Activated T-helper 17 cell treated with anti-CD3 and anti-CD28 coated beads, Interleukin-2, amount 50 U/mL, for 72 hours (primary cell): ENCODE measurements around the gene PARVB. TPM values are rescaled to one million over a fixed set of nuclear protein-coding genes. Genes with fewer than 3 reads are reported as not detected.

Experiments used
- ATAC-seq: fragments of 150-1000 bp; cut with Tn5 transposase; replicated peaks from 2 replicates; pipeline ENCODE4 v1.10.0; 2021; ENCODE audit warnings: mild to moderate bottlenecking, moderate library complexity
- H3K27ac Mint-ChIP-seq: one replicate; pipeline ENCODE4 v1.8.0; 2022; ENCODE audit warnings: mixed read lengths
- H3K27me3 Mint-ChIP-seq: one replicate; pipeline ENCODE4 v1.8.0; 2022; ENCODE audit warnings: mixed read lengths
- H3K36me3 Mint-ChIP-seq: one replicate; pipeline ENCODE4 v1.8.0; 2022; ENCODE audit warnings: low read depth, mild to moderate bottlenecking, mixed read lengths
- H3K4me1 Mint-ChIP-seq: one replicate; pipeline ENCODE4 v1.8.0; 2022; ENCODE audit warnings: mixed read lengths
- H3K4me3 Mint-ChIP-seq: one replicate; pipeline ENCODE4 v1.8.0; 2022; ENCODE audit warnings: mild to moderate bottlenecking, mixed read lengths
- H3K9me3 Mint-ChIP-seq: one replicate; pipeline ENCODE4 v1.8.0; 2022; ENCODE audit warnings: mixed read lengths
- total RNA-seq, 2 donors: library from RNA; stranded (reverse); gene quantifications; one replicate each; pipeline ENCODE4 v1.2.3, GENCODE V29; 2022

Gene PARVB
- total RNA-seq, 2 donors from 2014 or later: 50.2 to 66.1 TPM

DNA sequence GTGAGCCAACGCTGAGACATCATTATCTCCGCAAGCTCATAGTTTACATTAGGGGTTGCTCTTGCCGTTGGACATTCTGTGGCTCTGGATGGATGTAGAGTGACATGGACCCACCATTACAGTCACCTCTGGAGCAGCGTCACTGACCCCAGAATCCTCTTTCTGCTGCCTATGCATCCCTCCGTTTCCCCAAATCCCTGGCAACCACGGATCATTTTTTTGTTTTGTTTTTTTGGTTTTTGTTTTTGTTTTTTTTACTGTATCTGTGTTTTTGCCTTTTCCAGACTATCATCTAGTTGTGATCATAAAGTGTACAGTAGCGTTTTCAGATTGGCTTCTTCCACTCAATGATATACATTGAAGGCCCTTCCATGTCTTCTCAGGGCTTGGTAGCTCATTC is 4.0 kb downstream of the PARVB start:
- Mint-ChIP-seq H3K9me3 (no peaks in the 10 kb centered on the region), H3K4me1 (peaks cover 33% of the 10 kb centered on the region), H3K27ac (peak overlapping the region; percentile 74), H3K36me3 (peaks cover 18% of the 10 kb centered on the region), H3K27me3 (no peaks in the 10 kb centered on the region), H3K4me3 (peak overlapping the region; percentile 82)
- ATAC-seq: no peak

DNA sequence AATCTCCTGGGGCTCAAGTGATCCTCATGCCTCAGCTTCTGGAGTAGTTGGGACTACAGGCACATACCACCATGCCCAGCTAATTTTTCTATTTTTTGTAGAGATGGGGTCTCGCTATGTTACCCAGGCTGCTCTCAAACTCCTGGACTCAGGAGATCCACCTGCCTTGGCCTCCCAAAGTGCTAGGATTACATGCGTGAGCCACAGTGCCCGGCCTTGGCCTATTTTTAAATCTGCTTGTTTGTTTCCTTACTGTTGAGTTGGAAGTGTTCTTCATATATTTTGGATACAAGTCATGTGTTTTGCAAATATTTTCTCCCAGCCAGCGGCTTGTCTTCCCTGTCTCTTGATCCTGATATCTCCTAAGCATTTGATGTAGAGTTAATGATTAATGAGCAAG is 5.0 kb downstream of the PARVB start:
- no peak overlapping the region for H3K4me3 Mint-ChIP-seq
- H3K27ac Mint-ChIP-seq: peak overlapping the region; percentile 56
- H3K27me3 Mint-ChIP-seq: no peaks in the 10 kb centered on the region

DNA sequence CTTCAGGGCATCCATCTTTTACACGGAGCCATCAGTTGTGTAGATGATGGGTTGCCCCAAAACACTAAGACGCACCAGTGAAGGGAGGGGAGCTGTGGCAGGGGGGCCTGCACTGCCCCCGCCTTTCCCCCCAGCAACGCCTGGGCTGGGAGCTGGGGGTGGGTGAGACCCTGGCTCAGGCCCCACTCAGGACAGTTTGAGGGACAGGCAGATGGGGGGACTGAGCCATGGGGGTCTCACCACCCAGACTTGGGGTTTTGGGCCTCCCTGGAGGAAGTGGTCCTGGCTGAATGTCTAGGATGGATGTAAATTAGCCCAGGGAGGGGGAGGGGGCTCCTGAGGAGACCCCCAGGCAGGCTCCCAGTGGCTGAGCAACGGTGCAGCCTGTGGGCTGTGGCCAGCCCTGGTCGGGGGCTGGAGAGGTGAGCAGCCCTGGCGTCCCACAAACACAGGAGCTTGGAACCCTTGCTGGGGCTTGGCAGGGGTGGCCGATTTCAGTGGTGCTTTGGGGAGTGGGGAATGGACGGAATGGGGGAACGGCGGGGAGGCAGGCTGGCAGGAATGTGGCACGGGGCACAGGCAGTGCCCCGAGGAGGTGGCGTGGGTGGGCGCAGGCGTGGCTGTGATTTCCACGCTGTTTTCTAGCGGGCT is 6.1 kb downstream of the PARVB start:
- no peaks in the 10 kb centered on the region for H3K9me3 Mint-ChIP-seq
- no peak for ATAC-seq
- peaks cover 18% of the 10 kb centered on the region for H3K36me3 Mint-ChIP-seq
- no peaks in the 10 kb centered on the region for H3K27me3 Mint-ChIP-seq
- H3K4me3 Mint-ChIP-seq: peak overlapping the region; percentile 62
- H3K27ac Mint-ChIP-seq: peak overlapping the region; percentile 85
- H3K4me1 Mint-ChIP-seq: peaks cover 33% of the 10 kb centered on the region

More for the DNA sequence above, 5.0 kb downstream of the PARVB start:
- Mint-ChIP-seq H3K36me3 (peaks cover 18% of the 10 kb centered on the region), H3K4me1 (peaks cover 33% of the 10 kb centered on the region), H3K9me3 (no peaks in the 10 kb centered on the region)
- no peak for ATAC-seq

DNA sequence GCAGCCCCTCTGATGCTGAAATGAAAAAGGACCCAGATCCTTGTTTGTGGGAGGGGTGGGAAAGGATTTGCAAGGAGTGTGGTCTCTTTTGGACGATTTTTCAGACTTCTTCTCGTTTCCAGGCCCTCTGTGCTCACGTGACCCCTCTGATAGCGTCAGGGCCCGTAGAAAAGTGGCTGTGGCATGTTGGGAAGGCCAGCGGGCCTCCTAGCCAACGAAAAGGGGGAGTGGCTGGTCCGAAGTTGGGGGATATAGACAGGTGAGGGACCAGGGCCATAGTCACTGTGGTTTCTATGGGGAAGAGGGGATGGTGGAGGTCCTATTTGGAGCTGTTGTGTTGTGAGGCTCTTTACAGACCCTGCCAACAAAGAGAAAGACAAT is 6.6 kb downstream of the PARVB start:
- Mint-ChIP-seq H3K27ac (peak overlapping the region; percentile 85), H3K9me3 (no peaks in the 10 kb centered on the region), H3K4me1 (peaks cover 30% of the 10 kb centered on the region), H3K27me3 (no peaks in the 10 kb centered on the region), H3K4me3 (peak overlapping the region; percentile 62), H3K36me3 (peaks cover 15% of the 10 kb centered on the region)
- no peak for ATAC-seq

DNA sequence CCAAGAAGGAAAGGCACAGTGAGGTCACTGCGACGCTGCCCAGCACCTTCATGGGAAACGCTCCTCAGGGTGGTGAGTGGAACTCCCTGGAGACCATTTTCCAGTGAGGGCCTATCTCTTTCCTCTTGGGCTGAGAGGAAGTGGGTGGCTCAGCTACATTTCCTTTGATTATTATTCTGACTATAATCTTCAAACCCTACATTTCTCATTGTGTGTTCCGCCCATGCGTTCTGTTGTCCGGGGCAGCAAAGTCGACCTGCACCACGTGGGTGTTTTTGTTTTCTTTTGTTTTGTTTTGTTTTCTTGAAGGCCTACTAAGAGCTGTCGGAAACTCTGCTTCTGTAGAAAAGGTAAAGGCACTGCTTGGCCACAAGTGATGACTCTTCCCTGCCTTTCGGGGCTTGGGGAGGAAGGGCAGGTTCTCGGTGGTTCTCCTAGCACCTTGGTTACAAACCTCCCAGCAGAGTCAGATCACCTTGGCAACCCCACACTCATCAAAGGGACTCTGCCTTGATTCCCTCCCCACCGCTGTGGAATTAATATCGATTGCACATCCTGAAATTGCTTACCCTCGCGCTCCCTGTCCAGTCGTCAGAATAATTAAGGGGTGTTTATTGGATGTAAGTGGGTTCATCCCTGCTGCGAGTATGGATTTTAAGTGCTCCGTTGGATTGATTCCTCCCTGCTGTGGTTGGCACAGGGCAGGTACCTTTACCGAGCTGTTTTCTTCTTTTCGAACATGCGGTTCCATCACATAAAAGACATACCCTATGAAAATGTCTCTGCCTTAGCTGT is 7.3 kb downstream of the PARVB start:
- H3K27me3 Mint-ChIP-seq: no peaks in the 10 kb centered on the region
- H3K9me3 Mint-ChIP-seq: no peaks in the 10 kb centered on the region
- peaks cover 10% of the 10 kb centered on the region for H3K36me3 Mint-ChIP-seq
- peak; percentile 76 for ATAC-seq
- peaks cover 23% of the 10 kb centered on the region for H3K4me1 Mint-ChIP-seq
- peak overlapping the region; percentile 62 for H3K4me3 Mint-ChIP-seq
- H3K27ac Mint-ChIP-seq: peak overlapping the region; percentile 85

DNA sequence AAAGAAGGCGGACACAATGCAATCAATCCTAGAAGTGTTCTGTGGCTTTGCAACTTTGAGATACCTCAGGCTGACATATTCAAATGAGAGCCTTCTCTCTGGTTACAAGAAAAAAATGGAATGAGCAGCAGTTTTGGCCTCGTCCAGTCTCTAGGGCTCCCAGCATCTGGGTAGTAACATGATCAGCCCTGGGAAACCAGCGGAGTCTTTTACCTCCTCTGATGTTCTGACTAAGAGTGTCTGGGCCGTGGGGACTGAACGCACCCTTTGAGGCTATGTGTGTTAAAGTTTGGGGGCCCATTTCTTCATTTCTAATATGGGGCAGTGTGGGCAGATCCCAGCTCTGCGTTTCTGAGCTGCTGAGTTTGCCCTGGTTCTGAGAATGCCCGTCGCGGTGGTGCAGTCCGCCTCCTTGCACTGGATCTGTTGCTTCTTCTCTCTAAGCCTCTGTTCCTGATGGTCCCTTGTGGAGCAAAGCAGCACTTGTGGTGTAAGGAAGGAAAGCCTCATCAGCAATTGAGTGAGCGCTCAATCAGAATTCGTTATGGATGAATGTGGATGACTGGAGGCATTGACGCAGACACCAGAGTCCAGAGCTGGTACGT is 8.1 kb downstream of the PARVB start:
- H3K27ac Mint-ChIP-seq: peak overlapping the region; percentile 85
- H3K36me3 Mint-ChIP-seq: peaks cover under 1% of the 10 kb centered on the region
- H3K27me3 Mint-ChIP-seq: no peaks in the 10 kb centered on the region
- ATAC-seq: no peak
- peaks cover 15% of the 10 kb centered on the region for H3K4me1 Mint-ChIP-seq
- H3K4me3 Mint-ChIP-seq: peak overlapping the region; percentile 62
- no peaks in the 10 kb centered on the region for H3K9me3 Mint-ChIP-seq

DNA sequence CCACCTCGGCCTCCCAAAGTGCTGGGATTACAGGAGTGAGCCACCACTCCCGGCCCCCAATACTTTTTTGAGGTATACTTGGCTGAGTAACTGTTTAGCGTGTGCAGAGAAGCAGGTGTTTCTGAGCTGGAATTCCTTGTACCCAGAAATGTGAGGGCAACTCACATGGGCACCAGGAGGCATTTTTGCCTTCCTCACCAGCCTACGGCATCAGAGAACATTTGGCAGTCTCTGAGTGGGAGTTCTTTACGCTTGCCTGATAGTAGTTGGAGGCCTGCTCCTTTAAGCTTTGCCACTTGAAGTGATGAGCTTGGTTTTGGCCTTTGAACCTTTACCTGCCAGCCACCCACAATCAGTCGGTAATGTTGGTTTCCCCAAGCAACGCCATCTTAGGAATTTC is 9.2 kb downstream of the PARVB start:
- H3K27ac Mint-ChIP-seq: no peak overlapping the region
- H3K4me1 Mint-ChIP-seq: peaks cover 17% of the 10 kb centered on the region
- no peak overlapping the region for H3K4me3 Mint-ChIP-seq
- H3K36me3 Mint-ChIP-seq: no peaks in the 10 kb centered on the region
- no peaks in the 10 kb centered on the region for H3K9me3 Mint-ChIP-seq
- no peak for ATAC-seq
- H3K27me3 Mint-ChIP-seq: peaks cover 3% of the 10 kb centered on the region

DNA sequence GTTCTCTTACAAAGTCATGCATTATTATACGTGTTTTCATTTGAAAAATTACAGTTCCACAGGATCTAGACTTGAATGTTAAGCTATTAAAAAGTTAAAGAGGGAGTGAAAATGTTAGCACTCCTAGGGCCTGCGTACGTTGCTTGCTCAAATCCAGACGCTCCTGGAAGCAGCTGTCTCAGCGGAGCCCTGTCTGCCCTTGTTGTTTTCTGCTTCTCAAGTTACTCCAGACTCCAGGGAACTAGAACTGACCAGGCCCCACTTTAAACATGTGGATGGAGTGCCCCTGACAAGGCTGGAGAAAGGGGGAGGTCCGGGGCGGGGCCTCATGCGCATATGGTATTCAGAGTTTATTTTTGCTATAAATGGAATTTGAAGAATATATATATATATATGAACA is 9.6 kb downstream of the PARVB start:
- no peak for ATAC-seq
- peaks cover 13% of the 10 kb centered on the region for H3K4me1 Mint-ChIP-seq
- no peak overlapping the region for H3K27ac Mint-ChIP-seq
- H3K9me3 Mint-ChIP-seq: no peaks in the 10 kb centered on the region
- H3K4me3 Mint-ChIP-seq: no peak overlapping the region
- peaks cover 3% of the 10 kb centered on the region for H3K27me3 Mint-ChIP-seq
- H3K36me3 Mint-ChIP-seq: no peaks in the 10 kb centered on the region

DNA sequence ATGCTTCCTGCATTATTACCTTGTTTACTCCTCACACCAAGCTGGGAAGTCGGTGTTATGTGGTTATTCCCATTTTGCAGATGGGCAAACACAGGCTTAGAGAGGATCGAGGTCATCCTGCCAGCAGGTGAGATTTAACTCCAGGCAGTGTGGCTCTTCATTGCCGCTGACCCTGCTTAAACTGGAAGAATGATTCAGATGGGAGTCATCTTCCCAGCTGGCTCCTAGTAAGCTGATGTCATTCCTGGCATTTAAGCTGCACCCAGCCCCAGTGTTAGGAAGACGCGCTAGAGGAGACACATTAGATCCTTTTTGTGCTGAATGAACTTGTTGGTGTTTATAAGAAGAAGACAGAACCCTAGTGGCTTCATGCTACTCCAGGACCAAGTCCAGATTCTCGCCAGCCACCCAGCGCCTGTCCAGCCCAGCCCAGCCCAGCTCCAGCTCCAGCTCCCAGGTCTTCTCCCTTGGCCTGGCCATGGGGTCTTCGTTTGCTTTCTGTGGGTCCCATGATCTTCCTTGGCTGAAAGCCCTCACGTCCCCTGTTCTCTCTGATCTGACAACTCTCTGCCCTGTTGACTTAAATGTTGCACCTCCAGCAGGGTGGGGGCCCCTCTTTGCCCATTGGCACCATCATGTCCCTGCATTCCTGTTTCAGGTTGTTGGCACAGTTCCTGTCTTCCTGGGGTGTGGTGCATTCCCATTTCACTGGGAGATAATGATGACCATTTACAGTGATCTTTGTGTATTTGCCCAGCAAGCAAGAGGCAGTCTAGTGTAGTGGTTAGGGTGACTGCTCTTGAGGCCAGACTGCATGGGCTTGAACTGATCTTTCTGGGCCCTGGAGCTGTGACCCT is 13.6 kb downstream of the PARVB start:
- H3K36me3 Mint-ChIP-seq: no peaks in the 10 kb centered on the region
- ATAC-seq: peak; percentile 50
- H3K4me3 Mint-ChIP-seq: no peak overlapping the region
- H3K4me1 Mint-ChIP-seq: peaks cover 4% of the 10 kb centered on the region
- H3K27me3 Mint-ChIP-seq: peaks cover 3% of the 10 kb centered on the region
- no peaks in the 10 kb centered on the region for H3K9me3 Mint-ChIP-seq
- peak overlapping the region; percentile 27 for H3K27ac Mint-ChIP-seq

DNA sequence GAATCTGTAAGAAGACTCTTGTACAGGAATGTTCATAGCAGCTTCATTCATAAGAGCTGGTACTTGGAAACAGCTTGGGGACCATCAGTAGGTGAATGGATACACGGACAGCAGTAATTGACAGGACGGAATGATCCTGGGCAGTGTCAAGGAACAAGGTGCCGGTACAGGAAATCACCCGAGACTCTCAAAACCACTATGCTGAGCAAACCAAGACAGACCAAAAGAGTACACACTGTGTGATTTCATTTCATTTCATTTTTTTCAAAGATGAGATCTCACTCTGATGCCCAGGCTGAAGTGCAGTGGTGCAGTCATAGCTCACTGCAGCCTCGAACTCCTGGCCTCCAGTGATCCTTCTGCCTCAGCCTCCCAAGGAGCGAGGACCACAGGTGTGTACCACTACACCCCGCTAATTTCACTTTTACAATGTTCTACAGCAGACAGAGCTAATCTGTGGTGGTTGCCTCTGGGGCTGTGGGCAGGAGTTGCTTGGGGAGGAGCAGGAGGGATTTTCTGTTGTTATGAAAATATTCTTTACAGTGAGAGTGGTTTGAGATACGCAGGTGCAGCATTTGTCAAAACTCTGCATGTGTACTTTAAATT is 15.6 kb downstream of the PARVB start:
- no peak overlapping the region for H3K4me3 Mint-ChIP-seq
- H3K4me1 Mint-ChIP-seq: peaks cover 4% of the 10 kb centered on the region
- no peaks in the 10 kb centered on the region for H3K36me3 Mint-ChIP-seq
- no peak for ATAC-seq
- H3K27me3 Mint-ChIP-seq: peaks cover 3% of the 10 kb centered on the region
- H3K27ac Mint-ChIP-seq: no peak overlapping the region
- H3K9me3 Mint-ChIP-seq: no peaks in the 10 kb centered on the region

DNA sequence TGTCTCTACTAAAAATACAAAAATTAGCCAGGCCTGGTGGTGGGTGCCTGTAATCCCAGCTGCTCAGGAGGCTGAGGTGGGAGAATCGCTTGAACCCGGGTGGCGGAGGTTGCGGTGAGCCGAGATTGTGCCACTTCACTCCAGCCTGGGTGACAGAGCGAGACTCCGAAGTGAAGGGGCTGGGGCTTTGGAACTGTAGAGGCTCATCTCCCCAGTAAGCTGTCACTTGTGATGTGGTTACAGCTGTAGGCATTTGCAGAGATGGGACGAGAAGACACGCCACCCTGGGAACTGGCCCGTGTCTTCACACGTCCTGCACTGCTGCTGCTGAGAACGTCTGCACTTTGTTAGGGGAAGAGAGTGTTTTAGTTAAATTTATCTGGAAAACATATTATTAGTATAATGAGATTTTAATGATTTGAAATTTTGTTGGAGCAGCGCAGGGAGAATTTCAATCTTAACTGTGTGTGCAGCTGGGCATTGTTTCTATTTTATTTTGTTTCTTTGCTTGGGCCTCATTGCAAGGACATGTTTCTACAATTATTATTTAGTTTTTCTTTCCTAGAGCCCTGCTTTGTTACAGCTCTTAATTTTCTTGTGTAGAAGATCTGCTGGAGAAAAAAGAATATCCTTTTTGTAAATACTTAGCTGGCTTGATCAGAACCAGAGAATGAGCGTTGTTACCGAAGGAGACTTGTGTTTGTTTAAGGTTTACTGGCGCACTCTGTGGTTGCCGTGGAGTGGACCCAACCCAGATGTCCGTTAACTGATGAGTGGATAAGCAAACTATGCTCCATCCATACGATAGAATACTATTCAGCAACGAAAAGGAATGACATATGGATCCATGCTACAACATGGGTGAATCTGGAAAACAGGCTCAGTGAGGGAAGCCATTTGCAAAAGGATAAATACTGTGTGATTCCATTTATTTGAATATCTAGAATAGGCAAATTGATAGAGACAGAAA is 18.4 kb downstream of the PARVB start:
- Mint-ChIP-seq H3K9me3 (no peaks in the 10 kb centered on the region), H3K27me3 (peaks cover 3% of the 10 kb centered on the region), H3K4me1 (peaks cover 12% of the 10 kb centered on the region), H3K4me3 (no peak overlapping the region), H3K36me3 (no peaks in the 10 kb centered on the region), H3K27ac (no peak overlapping the region)
- ATAC-seq: no peak

DNA sequence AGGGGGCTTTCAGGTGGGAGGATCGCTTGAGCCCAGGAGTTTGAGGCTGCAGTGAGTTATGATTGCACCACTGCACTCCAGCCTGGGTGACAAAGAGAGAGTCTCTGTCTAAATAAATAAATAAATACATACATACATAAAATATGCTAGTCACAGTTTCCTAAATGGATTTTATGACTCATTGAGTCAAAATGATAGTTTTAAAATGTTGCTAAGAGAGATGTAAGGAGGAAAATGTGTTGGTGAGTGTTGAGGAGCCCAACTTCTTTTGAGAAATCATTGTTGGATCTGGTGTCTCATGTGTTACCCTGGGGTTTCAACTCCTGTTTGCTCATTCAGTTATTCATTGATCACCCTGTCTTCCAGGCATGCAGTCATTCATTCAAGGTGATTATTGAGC is 21.0 kb downstream of the PARVB start:
- ATAC-seq: peak; percentile 45
- no peaks in the 10 kb centered on the region for H3K27me3 Mint-ChIP-seq

DNA sequence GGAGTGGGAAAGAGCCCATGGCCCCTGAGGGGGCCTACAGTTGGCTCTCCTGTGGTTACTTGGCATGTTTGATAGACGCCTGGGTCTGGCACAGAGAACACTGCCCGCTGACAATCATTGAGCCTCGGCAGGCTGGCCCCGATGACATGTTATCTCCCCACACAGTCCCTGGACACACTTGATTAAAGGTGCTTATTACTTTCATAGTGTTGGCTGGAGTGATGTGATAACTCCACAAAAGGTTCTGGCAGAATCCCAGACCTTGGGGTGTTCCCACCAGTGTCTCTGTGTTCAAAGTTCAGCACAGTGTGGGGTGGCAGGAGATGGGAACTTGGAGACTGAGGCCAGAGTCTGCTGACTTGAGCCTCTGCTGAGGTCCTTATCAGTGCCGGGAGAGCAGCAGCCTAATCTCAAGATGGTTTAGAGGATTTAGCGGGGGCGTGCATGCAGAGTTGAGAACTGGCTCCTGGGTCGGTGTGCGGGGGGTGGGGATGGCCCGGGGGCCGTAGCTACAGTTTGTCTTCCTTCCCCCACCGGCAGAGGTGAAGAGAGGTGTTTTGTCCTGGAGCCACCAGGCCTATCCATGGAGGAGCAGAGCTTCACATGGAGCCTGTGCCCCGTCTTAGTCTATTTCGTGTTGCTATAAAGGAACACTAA is 22.5 kb downstream of the PARVB start:
- Mint-ChIP-seq H3K4me3 (no peak overlapping the region), H3K27ac (no peak overlapping the region), H3K9me3 (no peaks in the 10 kb centered on the region), H3K36me3 (no peaks in the 10 kb centered on the region), H3K4me1 (peaks cover 13% of the 10 kb centered on the region), H3K27me3 (no peaks in the 10 kb centered on the region)
- ATAC-seq: no peak

More for the DNA sequence above, 21.0 kb downstream of the PARVB start:
- H3K4me3 Mint-ChIP-seq: no peak overlapping the region
- H3K9me3 Mint-ChIP-seq: no peaks in the 10 kb centered on the region
- H3K4me1 Mint-ChIP-seq: peaks cover 13% of the 10 kb centered on the region
- H3K27ac Mint-ChIP-seq: no peak overlapping the region
- H3K36me3 Mint-ChIP-seq: no peaks in the 10 kb centered on the region
